Measurements from ENCODE around the gene MYO1E.
A peak's percentile ranks its signal among the peaks of the same experiment; 100 is the strongest.
"Not testable (repeated sequence)": the region's sequence is repeated elsewhere in the genome, so short reads cannot be mapped to it uniquely, and the experiment has no call there.

The MYO1E gene

GRCh38 chr15:59144594-59144993, 228.1 kb downstream of the MYO1E start:
- TF ChIP-seq CTCF (IDR thresholded peaks at IDR 0.05; ENCODE audit: low read depth, low read length, missing control alignments) = peak; percentile 19

GRCh38 chr15:59143281-59143680, 229.4 kb downstream of the MYO1E start:
- TF ChIP-seq CTCF (IDR thresholded peaks at IDR 0.05; ENCODE audit: low read depth, low read length, missing control alignments) = no peak
- H3K4me3 ChIP-seq (replicated peaks; ENCODE audit: low read depth, low read length) = no peak overlapping the region
- DNase-seq (ENCODE audit: extremely low read depth, low read depth) = no peak

More at GRCh38 chr15:59144594-59144993, 228.1 kb downstream of the MYO1E start:
- not testable (repeated sequence) for DNase-seq (ENCODE audit: extremely low read depth, low read depth); H3K4me3 ChIP-seq (replicated peaks; ENCODE audit: low read depth, low read length)

- no peak for DNase-seq (ENCODE audit: extremely low read depth, low read depth)
- TF ChIP-seq CTCF (IDR thresholded peaks at IDR 0.05; ENCODE audit: low read depth, low read length, missing control alignments) = no peak
- no peak overlapping the region for H3K4me3 ChIP-seq (replicated peaks; ENCODE audit: low read depth, low read length)
These were observed 232.0 kb downstream of the MYO1E start for GRCh38 chr15:59140422-59141226.

GRCh38 chr15:59138243-59138642, 234.4 kb downstream of the MYO1E start:
- no peak overlapping the region for H3K4me3 ChIP-seq (replicated peaks; ENCODE audit: low read depth, low read length)
- no peak for DNase-seq (ENCODE audit: extremely low read depth, low read depth)
- TF ChIP-seq CTCF (IDR thresholded peaks at IDR 0.05; ENCODE audit: low read depth, low read length, missing control alignments) = peak; percentile 87

GRCh38 chr15:59137566-59137965, 235.1 kb downstream of the MYO1E start:
- DNase-seq (ENCODE audit: extremely low read depth, low read depth) = no peak
- no peak for TF ChIP-seq CTCF (IDR thresholded peaks at IDR 0.05; ENCODE audit: low read depth, low read length, missing control alignments)
- no peak overlapping the region for H3K4me3 ChIP-seq (replicated peaks; ENCODE audit: low read depth, low read length)

GRCh38 chr15:59133929-59134427, 238.7 kb downstream of the MYO1E start:
- DNase-seq (ENCODE audit: extremely low read depth, low read depth) = no peak
- TF ChIP-seq CTCF (IDR thresholded peaks at IDR 0.05; ENCODE audit: low read depth, low read length, missing control alignments) = no peak

More at GRCh38 chr15:59133929-59134427, 238.7 kb downstream of the MYO1E start:
- no peak overlapping the region for H3K4me3 ChIP-seq (replicated peaks; ENCODE audit: low read depth, low read length)
